ACHN (cell line): Measurements from ENCODE around the gene PI4KB.
"Not testable (repeated sequence)": the region's sequence is repeated elsewhere in the genome, so short reads cannot be mapped to it uniquely, and the experiment has no call there.

Experiments used
- DNase-seq: peaks from one replicate; pipeline ENCODE4 v3.0.0-alpha.2; 2015
- in situ Hi-C: cut with HindIII; loops from 2 replicates; pipeline ENCODE4 v1.10.0; 2017; ENCODE audit warnings: low sequenced_read_pairs, low pct_ligation_motif_present, low pct_unique_long_range_greater_than_20kb

The PI4KB gene

DNA sequence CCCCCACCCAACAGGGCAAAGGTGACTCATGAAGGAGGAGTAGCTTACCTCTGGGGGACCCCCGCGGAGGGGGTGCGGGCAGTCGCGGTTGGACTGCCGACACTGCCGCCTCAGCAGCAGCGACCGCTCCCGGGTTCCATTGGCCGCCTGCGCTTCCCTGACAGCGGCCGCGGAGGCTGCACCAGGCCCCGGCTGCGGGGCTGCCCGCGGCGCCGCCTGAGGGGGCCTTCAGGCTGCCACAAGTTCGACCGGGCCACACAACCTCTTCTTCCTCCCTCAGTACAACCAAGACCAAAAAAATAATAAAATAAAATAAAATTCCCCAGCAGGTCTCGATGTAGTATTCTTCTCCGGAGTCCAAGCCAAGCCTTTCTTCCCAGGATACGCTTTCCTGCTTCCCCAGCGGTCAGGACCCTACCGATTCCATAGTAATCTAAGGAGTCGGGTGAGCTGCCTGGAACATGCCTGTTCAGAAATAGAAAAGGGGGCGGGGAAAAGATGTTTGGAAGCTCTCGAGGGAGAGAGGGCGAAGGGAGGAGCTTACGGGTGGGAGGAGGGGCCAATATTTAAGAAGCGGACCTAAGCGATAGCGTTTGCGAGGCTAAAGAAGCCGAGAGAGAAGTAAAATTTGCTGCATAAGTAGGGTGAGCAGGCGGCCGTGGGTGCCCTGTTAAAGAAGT, at the start of gene PI4KB:
Gene PI4KB (minus strand): TSS at position 194 of the 680 bp plus-strand sequence. CDS start 10,935 bp downstream, outside the sequence.
- in situ Hi-C loops, result no loop called here
- DNase-seq, result peak; percentile 99

DNA sequence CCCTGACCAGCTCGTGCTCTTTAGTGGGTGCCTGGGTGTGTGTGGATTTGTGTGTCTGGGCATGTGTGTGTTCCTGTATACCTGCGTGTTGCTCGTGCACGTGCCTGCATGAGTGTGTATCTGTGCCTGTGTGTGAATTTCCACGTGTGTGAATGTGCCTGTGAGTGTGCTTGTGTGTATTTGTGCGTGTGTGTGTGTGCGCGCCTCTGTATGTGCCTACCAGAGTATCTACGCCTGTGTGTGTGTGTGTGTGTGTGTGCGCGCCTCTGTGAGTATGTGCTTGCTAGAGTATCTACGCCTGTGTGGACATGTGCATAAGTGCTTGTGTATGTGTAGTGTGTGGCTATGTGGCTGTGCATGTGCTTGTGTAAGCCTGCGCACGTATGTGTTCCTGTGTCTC, 46.0 kb upstream of the PI4KB start:
- in situ Hi-C loops, result no loop called here
- no peak for DNase-seq

DNA sequence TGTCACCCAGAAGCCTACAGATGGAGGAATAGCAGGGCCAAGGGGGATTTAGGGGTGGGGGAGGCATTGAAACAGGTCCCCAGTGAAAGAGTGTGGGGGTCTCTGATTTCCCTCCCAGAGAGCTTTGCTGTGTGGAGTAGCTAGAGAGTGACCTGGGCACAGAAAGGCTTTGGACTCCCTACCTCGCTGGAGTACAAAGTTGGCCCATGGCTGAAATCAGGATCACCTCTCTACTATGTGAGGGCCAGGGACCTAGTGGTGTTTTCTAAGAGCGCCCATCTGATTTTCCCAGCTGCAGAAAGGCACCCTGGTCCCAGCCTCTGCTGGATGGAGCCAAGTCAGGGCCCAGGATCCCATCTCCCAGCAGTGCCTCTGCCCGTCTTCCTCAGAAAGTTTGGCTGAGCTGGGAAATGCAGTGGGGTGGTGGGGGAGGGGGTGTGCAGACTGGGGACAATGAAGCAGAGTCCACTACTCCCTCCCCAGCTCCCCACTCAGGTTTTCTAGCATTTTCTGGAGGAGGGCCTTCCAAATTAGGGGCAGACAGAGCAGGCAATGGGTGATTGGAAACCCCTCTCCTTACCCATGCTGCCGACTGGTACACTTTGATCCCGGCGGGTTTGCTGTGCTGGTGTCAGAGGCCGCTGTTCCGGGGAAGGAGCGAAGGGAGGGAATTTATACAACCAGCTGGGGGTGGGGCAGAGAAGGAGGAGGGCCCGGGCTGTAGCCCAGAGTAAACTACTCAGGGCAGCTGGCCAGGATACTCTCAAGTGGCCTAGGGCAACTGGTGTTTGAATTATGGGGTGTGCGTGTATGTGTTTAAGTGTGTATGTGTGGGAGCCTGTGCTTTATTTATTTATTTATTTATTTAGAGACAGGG, 45.1 kb upstream of the PI4KB start, which contains the start of gene SELENBP1:
Gene SELENBP1 (minus strand): TSS at position 648 of the 877 bp plus-strand sequence. CDS start 64 bp downstream, at position 584.
- in situ Hi-C loops, result no loop called here
- no peak for DNase-seq

DNA sequence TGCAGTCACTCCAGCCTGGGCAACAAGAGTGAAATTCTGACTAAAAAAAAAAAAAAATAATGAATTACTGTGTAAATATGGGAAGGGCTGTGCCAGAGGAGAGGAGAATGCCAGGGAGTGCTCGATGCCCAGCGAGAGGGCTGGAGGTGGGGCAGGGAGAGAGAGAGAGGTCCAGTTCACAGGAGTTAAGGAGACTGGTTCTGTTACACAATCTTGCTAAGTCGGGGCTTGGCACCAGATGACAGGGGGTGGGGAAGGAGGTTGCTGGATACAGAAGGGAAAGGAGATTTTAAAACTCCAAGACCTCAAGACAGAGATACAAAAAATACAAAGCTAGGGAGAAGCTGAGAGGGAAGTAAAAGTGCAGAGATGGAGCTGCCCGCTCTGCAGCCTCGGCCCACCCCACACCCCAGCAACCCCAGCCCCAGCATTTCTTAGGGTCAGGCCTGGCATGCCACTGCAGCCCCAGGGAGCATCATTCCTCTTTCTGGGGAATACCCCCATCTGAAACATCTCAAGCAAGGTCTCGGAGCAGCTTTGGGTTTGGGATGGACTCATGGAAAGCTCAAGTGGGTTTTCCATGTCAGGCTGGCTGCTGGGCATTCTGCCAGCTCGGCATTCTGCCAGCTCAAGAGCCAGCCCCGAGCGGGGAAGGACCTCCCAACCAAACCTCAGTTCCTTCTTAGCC, 44.3 kb upstream of the PI4KB start:
- DNase-seq, result no peak
- in situ Hi-C loops, result no loop called here

DNA sequence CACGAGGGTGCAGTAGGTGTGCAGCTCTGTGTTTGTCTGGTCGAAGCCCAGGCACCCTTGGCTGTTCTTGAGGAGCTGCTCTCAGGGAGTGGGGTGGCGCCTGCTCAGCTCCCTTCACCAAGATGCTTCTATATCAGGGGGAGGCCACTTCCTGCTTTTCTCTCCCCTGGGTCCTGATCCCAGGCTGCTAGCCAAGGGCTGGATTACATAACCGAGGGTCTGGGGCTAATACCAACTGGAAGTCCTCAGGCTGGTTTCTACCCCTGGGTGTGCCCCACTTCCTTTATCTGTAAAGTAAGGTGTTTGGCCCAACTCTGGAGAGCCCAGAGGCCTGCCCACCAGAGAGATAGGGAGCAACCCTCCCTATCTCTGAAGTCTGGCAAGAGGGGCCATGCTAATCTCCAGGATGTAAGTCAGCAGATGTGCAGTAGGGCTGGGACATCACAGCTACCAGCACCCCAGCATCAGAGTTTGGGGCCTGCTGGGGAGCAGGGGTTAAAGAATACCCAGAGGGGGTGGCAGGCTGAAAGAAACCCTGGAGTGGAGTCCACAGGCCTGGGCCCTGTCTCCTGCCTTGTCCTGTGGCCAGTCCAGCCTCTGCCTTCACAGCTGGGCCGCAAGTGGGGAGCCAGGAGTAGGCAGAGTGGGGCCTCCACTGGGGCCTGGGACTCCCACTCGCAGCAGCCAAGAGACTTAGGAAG, 43.1 kb upstream of the PI4KB start:
- in situ Hi-C loops, result no loop called here
- no peak for DNase-seq

DNA sequence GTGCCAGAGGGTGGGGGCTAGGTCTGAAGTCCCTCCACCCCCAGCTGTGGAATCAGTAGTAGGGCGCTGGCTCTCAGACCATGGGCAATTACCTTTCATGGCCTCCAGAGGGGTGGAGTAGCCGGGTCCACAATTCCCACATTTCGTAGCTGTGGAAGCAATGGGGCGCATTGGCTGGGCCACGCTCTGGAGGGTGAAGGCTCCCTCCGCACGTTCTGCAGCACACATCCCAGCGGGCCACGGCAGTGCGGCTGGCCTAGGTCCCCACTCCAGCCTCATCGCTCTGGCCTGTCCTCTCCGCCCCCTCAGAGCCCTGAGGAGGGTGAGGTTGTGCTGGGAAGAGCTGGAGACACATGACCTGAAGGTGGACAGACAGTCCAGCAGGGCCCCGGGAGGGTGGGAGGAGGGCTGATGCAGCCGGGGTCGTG, 42.4 kb upstream of the PI4KB start:
- in situ Hi-C loops, result no loop called here
- no peak for DNase-seq

DNA sequence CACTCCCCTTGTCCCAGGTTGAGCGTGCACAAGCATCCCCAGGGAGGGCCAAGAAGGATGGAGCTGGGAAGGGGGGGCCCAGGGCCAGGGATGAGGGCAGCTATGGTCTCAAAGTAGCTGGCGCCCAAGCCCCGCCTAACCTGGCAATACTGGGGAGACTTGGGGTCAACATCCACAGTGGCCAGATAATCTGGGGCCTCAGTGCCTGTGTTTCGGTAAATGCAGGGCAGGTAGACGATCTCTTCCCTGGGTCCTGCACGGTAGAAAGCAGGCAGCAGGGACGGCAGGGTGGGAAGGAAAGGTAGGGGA, 42.0 kb upstream of the PI4KB start:
- DNase-seq, result no peak
- in situ Hi-C loops, result no loop called here

DNA sequence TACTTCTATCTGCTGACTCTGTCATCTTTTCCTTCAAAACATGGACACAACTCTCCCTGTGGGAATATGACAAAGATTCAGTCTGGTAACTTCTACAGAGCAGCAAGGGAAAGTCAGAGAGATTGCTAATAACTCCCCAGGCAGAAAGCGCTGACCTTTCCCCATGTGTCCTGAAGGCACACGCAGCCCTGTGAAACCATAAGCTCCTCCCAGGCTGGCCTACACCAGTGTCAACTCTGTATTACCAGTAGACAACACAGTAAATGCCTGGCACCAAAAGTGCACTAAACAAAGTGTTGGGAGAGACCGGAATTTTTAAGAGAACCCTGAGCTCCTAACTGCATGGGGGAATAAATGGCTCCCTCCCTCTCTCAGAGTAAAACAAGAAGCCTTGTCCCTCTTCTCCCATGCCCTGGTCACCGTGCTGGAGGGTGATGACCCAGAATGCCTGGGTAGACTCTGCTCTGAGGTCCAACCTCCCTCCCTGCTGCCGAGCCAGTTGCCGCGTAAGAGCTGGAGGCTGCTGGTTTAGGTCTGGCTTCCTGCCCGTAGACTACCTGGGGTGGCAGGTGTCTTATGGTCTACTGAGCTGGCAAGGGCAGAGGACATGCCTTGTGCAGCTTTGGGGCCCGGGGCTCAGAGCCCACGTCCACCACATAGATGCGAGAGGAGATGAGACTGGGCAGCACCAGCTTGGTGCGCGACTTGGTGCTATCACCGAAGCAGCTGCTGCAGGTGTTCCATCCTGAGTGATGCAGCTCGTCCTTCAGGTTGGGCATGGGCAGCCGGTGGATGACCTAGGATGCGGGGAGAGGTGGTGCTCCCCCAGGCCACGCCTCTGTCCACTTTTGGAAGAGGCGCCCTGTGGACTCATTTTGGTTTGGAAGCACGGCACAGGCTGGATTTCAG, 41.4 kb upstream of the PI4KB start:
- in situ Hi-C loops, result no loop called here
- no peak for DNase-seq

DNA sequence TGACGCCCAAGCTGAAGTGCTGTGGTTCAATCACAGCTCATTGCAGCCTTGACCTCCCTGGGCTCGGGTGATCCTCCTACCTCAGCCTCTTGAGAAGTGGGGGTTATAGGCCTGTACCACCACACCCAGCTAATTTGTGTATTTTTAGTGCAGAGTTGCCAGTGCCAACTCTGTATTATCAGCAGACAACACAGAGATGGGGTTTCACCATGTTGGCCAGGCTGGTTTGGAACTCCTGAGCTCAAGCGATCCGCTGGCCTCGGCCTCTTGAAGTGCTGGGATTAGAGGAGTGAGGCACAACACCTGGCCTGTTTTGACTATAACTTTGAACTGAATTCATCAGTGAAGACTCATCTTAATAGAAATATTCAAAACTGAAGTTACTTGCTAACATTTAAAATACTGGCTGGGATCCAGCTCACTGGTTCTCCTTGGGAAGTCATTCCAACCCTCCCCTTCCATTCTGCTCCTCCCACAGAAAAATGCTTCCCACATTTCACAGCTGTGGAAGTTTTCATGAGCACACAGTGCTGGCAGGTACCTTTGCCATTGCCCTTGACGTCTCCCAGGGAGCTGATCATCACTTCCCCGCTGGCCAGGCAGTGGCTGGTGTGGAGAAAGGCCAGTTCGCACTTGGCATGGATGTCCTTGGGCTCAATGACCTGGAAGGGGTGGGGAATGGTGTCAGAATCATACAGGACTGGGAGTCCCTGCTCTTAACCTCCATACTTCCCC, 40.6 kb upstream of the PI4KB start:
- DNase-seq, result no peak
- in situ Hi-C loops, result no loop called here

DNA sequence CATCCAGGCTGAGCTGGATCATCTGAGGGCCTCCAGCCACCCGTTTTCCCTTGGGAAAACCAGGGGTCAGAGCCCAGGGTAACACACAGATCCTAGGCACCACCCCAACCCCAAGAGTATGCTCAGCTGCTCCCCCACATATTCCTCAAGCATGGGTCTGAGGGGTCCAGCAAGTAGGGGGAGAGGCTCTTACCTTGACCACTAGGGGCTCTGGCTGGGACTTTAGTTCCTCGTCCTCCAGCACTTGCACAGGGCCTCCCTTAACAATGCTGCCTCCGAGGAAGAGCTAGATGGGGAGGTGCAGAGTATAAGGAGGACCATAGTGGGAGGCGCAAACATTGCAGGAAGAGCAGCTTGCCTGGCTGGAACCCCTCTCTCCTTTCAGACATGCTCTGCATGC, 37.8 kb upstream of the PI4KB start:
- DNase-seq, result no peak
- in situ Hi-C loops, result no loop called here

DNA sequence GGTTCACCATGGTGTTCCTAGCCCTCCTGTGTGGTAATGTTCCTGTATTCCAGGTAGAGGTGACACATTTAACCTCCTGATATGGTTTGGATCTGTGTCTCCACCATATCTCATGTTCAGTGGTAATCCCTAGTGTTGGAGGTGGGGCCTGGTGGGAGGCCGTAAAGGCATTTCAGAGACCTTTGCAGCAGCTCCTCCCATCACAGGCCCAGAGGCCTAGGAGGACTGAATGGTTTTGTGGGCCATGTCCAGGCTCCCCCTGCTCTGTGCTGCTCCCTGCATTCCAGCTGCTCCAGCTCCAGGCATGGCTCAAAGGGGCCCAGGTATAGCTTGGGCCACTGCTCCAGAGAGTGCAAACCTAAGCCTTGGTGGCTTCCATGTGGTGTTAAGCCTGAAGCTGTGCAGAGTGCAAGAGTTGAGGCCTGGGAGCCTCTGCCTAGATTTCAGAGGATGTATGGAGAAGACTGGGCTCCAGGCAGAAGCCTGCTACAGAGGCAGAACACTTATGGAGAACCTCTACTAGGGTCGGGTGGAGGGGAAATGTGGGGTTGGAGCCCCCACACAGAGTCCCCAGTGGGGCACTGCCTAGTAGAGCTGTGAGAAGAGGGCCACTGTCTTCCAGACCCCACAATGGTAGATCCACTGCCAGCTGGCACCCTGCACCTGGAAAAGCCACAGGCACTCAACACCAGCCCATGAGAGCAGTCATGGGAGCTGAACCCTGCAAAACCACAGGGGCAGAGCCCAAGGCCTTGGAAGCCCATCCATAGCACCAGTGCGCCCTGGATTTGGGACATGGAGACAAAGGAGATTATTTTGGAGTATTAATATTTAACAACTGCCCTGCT, 35.3 kb upstream of the PI4KB start:
- DNase-seq, result no peak
- in situ Hi-C loops, result no loop called here

DNA sequence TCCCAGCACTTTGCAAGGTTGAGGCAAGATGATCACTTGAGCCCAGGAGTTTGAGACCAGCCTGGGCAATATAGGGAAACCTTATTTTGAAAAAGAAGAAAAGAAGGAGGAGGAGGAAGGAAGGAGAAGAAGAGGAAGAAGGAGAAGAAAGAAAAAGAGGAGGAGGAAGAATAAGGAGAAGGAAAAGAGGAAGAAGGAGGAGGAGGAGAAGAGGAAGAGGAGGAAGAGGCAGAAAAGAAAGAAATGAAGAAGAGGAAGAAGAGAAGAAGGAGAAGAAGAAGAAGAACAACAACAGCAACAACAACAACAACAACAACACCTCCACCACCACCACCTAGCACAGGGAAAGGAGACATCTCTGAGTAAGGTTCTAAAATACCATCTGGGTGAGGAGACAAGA, 34.7 kb upstream of the PI4KB start:
- DNase-seq, result no peak
- in situ Hi-C loops, result no loop called here

DNA sequence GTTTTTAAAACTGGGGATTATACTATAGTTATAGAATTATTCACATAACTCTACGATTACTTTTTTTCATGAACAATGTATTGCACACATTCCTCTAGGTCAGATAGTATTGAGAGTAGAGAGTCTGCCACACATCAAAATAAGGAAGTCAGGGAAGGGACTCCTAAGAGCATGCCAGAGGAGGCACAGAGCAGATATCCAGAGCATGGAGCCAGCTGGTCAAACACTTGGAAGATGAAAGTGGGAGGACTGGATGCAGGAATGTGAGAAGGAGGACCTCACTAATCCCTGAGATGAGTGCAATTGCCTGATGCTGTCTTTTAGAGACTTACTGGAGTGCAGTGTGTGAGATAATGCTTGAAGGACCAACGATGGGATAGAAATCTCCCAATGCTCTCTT, 29.5 kb upstream of the PI4KB start:
- in situ Hi-C loops, result no loop called here
- no peak for DNase-seq

DNA sequence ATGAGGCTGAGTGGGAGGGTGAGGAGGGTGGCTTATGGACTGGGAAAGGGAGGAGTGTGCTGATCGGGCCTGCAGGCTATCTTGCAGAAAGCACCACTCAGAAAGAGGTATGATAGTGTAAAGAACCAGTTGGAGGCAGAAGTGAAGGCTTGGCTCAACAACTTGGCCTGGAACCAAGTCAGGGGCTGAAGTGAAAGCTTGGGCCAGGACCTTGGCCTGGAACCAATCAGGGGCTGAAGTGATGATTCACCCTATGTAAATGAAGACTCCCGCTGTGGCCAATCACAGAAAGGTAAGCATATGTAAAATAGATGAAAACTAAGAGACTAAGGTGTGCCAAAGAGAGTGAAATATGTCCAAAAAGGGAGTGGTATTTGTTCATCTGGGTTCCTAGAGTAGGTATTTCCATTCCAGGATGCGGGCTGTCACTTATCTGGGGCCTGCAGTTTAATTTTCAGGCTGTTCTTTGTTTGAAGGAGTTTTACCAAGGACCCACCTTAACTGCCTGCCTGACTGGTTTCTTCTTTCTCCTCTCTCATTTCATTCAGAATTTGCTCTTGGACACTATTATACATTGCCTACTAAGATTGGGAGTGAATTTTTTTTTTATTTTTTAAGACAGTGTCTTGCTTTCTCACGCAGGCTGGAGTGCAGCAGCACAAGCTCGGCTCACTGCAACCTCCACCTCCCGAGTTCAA, 25.0 kb upstream of the PI4KB start:
- in situ Hi-C loops, result no loop called here

DNA sequence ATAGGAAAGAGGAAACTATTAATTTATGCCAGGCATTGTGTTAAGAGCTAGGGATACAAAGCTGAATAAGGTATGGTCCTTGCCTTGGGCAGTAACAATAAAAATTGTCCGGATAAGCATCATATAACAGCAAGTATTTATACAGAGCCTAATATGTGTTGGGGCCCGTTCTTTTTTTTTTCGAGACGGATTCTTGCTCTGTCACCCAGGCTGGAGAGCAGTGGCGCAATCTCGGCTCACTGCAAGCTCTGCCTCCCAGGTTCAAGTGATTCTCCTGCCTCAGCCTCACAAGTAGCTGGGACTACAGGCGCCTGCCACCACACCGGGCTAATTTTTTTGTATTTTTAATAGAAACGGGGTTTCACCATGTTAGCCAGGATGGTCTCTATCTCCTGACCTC, 23.1 kb upstream of the PI4KB start:
- in situ Hi-C loops, DNase-seq: not testable (repeated sequence)

More for the DNA sequence above, 25.0 kb upstream of the PI4KB start:
- no peak for DNase-seq
